ENCODE measurements around the gene SIK3. TPM values are rescaled to one million over a fixed set of nuclear protein-coding genes. Genes with fewer than 3 reads are reported as not detected.

SIK3 gene
- total and polyA plus RNA-seq, 8 donors = 11.1 to 27.3 (median 24.0) TPM

GRCh38 chr11:116796548-116796947 lies 301.7 kb downstream of the SIK3 start:
- H3K36me3 ChIP-seq = no peaks in the 10 kb centered on the region
- no peaks in the 10 kb centered on the region for H3K27me3 ChIP-seq
- intact Hi-C loops (cut with DNase I) = loop anchor here in 1 of 3 donors (10.0 kb wide), 1 partner anchor 308 kb away; no protein-coding TSS in a partner anchor
- FAIRE-seq (no peak), ATAC-seq (no peak), DNase-seq (no peak)
- H3K4me3 ChIP-seq = no peak overlapping the region
- WGBS, 2 donors = 73 to 75% methylated on average over 1 of the region's 1 CpG
- H3K9me3 ChIP-seq = no peaks in the 10 kb centered on the region
- no peak for TF ChIP-seq CTCF (IDR thresholded peaks at IDR 0.05)
- peaks cover 15 to 16% (median 15%) of the 10 kb centered on the region in 3 donors for H3K4me1 ChIP-seq
- H3K27ac ChIP-seq = no peak overlapping the region

GRCh38 chr11:116794851-116795250 lies 303.4 kb downstream of the SIK3 start:
- Histone ChIP-seq H3K27me3 (no peaks in the 10 kb centered on the region), H3K4me1 (peaks cover 19 to 20% (median 19%) of the 10 kb centered on the region in 3 donors), H3K9me3 (no peaks in the 10 kb centered on the region), H3K4me3 (no peak overlapping the region), H3K27ac (no peak overlapping the region), H3K36me3 (no peaks in the 10 kb centered on the region)
- no peak for ATAC-seq
- intact Hi-C loops (cut with DNase I) = loop anchor here in 1 of 3 donors (5.0 to 10.0 kb wide), 2 partner anchors 37 to 310 kb away; no protein-coding TSS in a partner anchor
- FAIRE-seq = no peak
- DNase-seq = no peak
- 79 to 82% methylated on average over 2 of the region's 2 CpGs for WGBS, 2 donors
- no peak for TF ChIP-seq CTCF (IDR thresholded peaks at IDR 0.05)

- intact Hi-C loops (cut with DNase I) = loop anchor here in 1 of 3 donors (5.0 to 10.0 kb wide), 2 partner anchors 39 to 311 kb away; no protein-coding TSS in a partner anchor
- no peak for TF ChIP-seq CTCF (IDR thresholded peaks at IDR 0.05)
- FAIRE-seq (no peak), DNase-seq (no peak), ATAC-seq (peak in 3 of 4 donors; percentile 17 to 60 (median 59))
- no peak overlapping the region for H3K4me3 ChIP-seq
- no peaks in the 10 kb centered on the region for H3K36me3 ChIP-seq
- no peaks in the 10 kb centered on the region for H3K9me3 ChIP-seq
- no peak overlapping the region for H3K27ac ChIP-seq
- peaks cover 19 to 20% (median 19%) of the 10 kb centered on the region in 3 donors for H3K4me1 ChIP-seq
- H3K27me3 ChIP-seq = no peaks in the 10 kb centered on the region
- WGBS, 2 donors = 92 to 97% methylated on average over 1 of the region's 1 CpG
Observed at GRCh38 chr11:116793772-116794097, 304.5 kb downstream of the SIK3 start.

Other genes with a start within 250 kb of the SIK3 start
- gene PAFAH1B2, start 45.9 kb upstream of the SIK3 start, total RNA-seq = 10 to 100 TPM; 21.8 to 47.7 (median 29.1) TPM
- 10 to 100 TPM; 14.8 to 19.4 TPM for gene PAFAH1B2, start 45.9 kb upstream of the SIK3 start, polyA plus RNA-seq
- 100 to 1,000 TPM in 2 of 6 donors, 10 to 100 TPM in 4; 61.9 to 153 (median 82.5) TPM for gene SIDT2, start 80.3 kb upstream of the SIK3 start, total RNA-seq
- 10 to 100 TPM; 47.4 to 97.5 TPM for gene SIDT2, start 80.3 kb upstream of the SIK3 start, polyA plus RNA-seq
- gene TAGLN, start 100.9 kb upstream of the SIK3 start, total RNA-seq = 100 to 1,000 TPM in 1 of 6 donors, 10 to 100 TPM in 5; 24.1 to 100 (median 59.6) TPM
- 100 to 1,000 TPM; 363 to 430 TPM for gene TAGLN, start 100.9 kb upstream of the SIK3 start, polyA plus RNA-seq
- 10 to 100 TPM; 20.3 to 36.5 (median 27.3) TPM for gene PCSK7, start 133.6 kb upstream of the SIK3 start, total RNA-seq
- gene PCSK7, start 133.6 kb upstream of the SIK3 start, polyA plus RNA-seq = 10 to 100 TPM; 27.2 to 44.2 TPM
- gene RNF214, start 134.2 kb upstream of the SIK3 start, total RNA-seq = 10 to 100 TPM; 14.0 to 23.8 (median 20.8) TPM
- 10 to 100 TPM; 15.7 to 17.8 TPM for gene RNF214, start 134.2 kb upstream of the SIK3 start, polyA plus RNA-seq
- 1 to 10 TPM; 2.8 to 5.0 (median 4.0) TPM for gene BACE1-AS, start 192.9 kb upstream of the SIK3 start, total RNA-seq
- 1 to 10 TPM; 7.6 to 9.1 TPM for gene BACE1-AS, start 192.9 kb upstream of the SIK3 start, polyA plus RNA-seq
- 100 to 1,000 TPM in 5 of 6 donors, 10 to 100 TPM in 1; 72.5 to 207 (median 123) TPM for gene BACE1, start 217.8 kb upstream of the SIK3 start, total RNA-seq
- 10 to 100 TPM; 27.8 to 53.8 TPM for gene BACE1, start 217.8 kb upstream of the SIK3 start, polyA plus RNA-seq
- 10 to 100 TPM; 12.9 to 27.4 (median 23.7) TPM for gene CEP164, start 229.4 kb upstream of the SIK3 start, total RNA-seq
- 10 to 100 TPM; 42.1 to 56.3 TPM for gene CEP164, start 229.4 kb upstream of the SIK3 start, polyA plus RNA-seq